GM23338 (cell line): Measurements from ENCODE around the gene ARHGEF37. TPM values are rescaled to one million over a fixed set of nuclear protein-coding genes. Genes with fewer than 3 reads are reported as not detected.

Experiments used
- ATAC-seq: fragments of 200-7000 bp; cut with Tn5 transposase; 3 replicates; pipeline ENCODE4 v1.9.1; 2020
- DNase-seq: peaks from one replicate; pipeline ENCODE4 v3.0.0-alpha.2; 2015; ENCODE audit warnings: low spot score
- H2AFZ ChIP-seq: fragments of 200-600 bp; sonication (generic); 2 replicates; pipeline ENCODE4 v1.8.0; 2016; ENCODE audit warnings: antibody characterized with exemption, mild to moderate bottlenecking, moderate library complexity
- H3F3A ChIP-seq: fragments of 200-600 bp; sonication (generic); replicated peaks from 2 replicates; pipeline ENCODE4 v1.8.0; 2017; ENCODE audit warnings: antibody characterized with exemption, mixed run types, low read depth
- H3K27ac ChIP-seq: fragments of 200-600 bp; sonication (generic); 2 replicates; pipeline ENCODE4 v1.6.1; 2016; ENCODE audit warnings: low read depth
- H3K27me3 ChIP-seq: fragments of 200-600 bp; sonication (generic); 2 replicates; pipeline ENCODE4 v1.8.0; 2016; ENCODE audit warnings: mild to moderate bottlenecking, mixed run types, moderate library complexity; ENCODE audit not compliant: insufficient read depth
- H3K36me3 ChIP-seq: fragments of 200-600 bp; sonication (generic); 2 replicates; pipeline ENCODE4 v1.8.0; 2016; ENCODE audit warnings: mild to moderate bottlenecking; ENCODE audit not compliant: insufficient read depth
- H3K4me1 ChIP-seq: fragments of 200-600 bp; sonication (generic); 2 replicates; pipeline ENCODE4 v1.8.0; 2016; ENCODE audit warnings: mild to moderate bottlenecking, moderate library complexity; ENCODE audit not compliant: insufficient read depth
- H3K4me2 ChIP-seq: fragments of 200-600 bp; sonication (generic); 2 replicates; pipeline ENCODE4 v1.7.1; 2017; ENCODE audit warnings: mixed run types
- H3K4me3 ChIP-seq: fragments of 200-600 bp; sonication (generic); 2 replicates; pipeline ENCODE4 v1.6.1; 2016; ENCODE audit warnings: mixed run types
- H3K79me2 ChIP-seq: fragments of 200-600 bp; sonication (generic); replicated peaks from 2 replicates; pipeline ENCODE4 v1.8.0; 2017; ENCODE audit warnings: mild to moderate bottlenecking; ENCODE audit not compliant: insufficient read depth
- H3K9me2 ChIP-seq: fragments of 200-600 bp; sonication (generic); 2 replicates; pipeline ENCODE4 v1.8.0; 2017; ENCODE audit not compliant: insufficient read depth
- H4K20me1 ChIP-seq: fragments of 200-600 bp; sonication (generic); replicated peaks from 2 replicates; pipeline ENCODE4 v1.8.0; 2017; ENCODE audit warnings: mild to moderate bottlenecking; ENCODE audit not compliant: insufficient read depth
- H3K27ac Mint-ChIP-seq: 2 replicates; pipeline ENCODE4 v1.8.0; 2020; ENCODE audit warnings: inconsistent platforms, mild to moderate bottlenecking, moderate library complexity, mixed read lengths
- H3K27me3 Mint-ChIP-seq: 3 replicates; pipeline ENCODE4 v1.8.0; 2022; ENCODE audit warnings: low read depth, mild to moderate bottlenecking, moderate library complexity, mixed read lengths, inconsistent platforms; ENCODE audit not compliant: insufficient read depth, poor library complexity
- H3K36me3 Mint-ChIP-seq: 3 replicates; pipeline ENCODE4 v1.8.0; 2021; ENCODE audit warnings: low read depth, mild to moderate bottlenecking, inconsistent platforms, moderate library complexity, mixed read lengths
- H3K4me1 Mint-ChIP-seq: 3 replicates; pipeline ENCODE4 v1.8.0; 2020; ENCODE audit warnings: mild to moderate bottlenecking, inconsistent platforms, mixed read lengths
- H3K4me3 Mint-ChIP-seq: 3 replicates; pipeline ENCODE4 v1.8.0; 2021; ENCODE audit warnings: moderate library complexity, mild to moderate bottlenecking, inconsistent platforms, mixed read lengths
- H3K9me3 Mint-ChIP-seq: 3 replicates; pipeline ENCODE4 v1.8.0; 2020; ENCODE audit warnings: moderate library complexity, mild to moderate bottlenecking, inconsistent platforms, mixed read lengths
- CREB1 ChIP-seq: fragments of 250-450 bp; sonication (Bioruptor Pico); IDR thresholded peaks from 2 replicates; pipeline ENCODE4 v1.5.0; 2020; ENCODE audit warnings: low read depth, mild to moderate bottlenecking, moderate library complexity
- EZH2 ChIP-seq: fragments of 200-600 bp; sonication (generic); IDR thresholded peaks from one replicate; pipeline ENCODE4 v1.8.0; 2017; ENCODE audit warnings: antibody characterized with exemption, mild to moderate bottlenecking, low read depth; ENCODE audit not compliant: unreplicated experiment
- EZH2phosphoT487 ChIP-seq: fragments of 200-600 bp; sonication (generic); IDR thresholded peaks from one replicate; pipeline ENCODE4 v1.8.1; 2018; ENCODE audit warnings: antibody characterized with exemption; ENCODE audit not compliant: unreplicated experiment
- JUNB ChIP-seq: IDR thresholded peaks from one replicate; pipeline ENCODE4 v1.6.1; 2016; ENCODE audit warnings: antibody characterized with exemption; ENCODE audit not compliant: unreplicated experiment
- NANOG ChIP-seq: IDR thresholded peaks from 2 replicates; pipeline ENCODE4 v1.6.1; 2016; ENCODE audit warnings: antibody characterized with exemption, borderline replicate concordance
- POLR2AphosphoS5 ChIP-seq: IDR thresholded peaks from 2 replicates; pipeline ENCODE4 v1.6.1; 2016; ENCODE audit warnings: antibody characterized with exemption, low read depth
- STAT1 ChIP-seq: IDR thresholded peaks from one replicate; pipeline ENCODE4 v1.6.1; 2016; ENCODE audit warnings: antibody characterized with exemption; ENCODE audit not compliant: unreplicated experiment
- ZNF114 ChIP-seq: fragments of 250-450 bp; sonication (Bioruptor Pico); IDR thresholded peaks from 2 replicates; pipeline ENCODE4 v1.5.0; 2020; ENCODE audit warnings: mild to moderate bottlenecking, moderate library complexity
- ZNF331 ChIP-seq: fragments of 250-450 bp; sonication (Bioruptor Pico); IDR thresholded peaks from 2 replicates; pipeline ENCODE4 v1.5.0; 2020; ENCODE audit warnings: low read depth, mild to moderate bottlenecking, moderate library complexity
- polyA plus RNA-seq: library from polyadenylated mRNA; unstranded; fragments of >200 nt; fragmentation: Nextera tagmentation; extraction: Ambion mirVana; gene quantifications from 2 replicates; pipeline ENCODE4 v1.2.1, GENCODE V29; 2016
- total RNA-seq: library from RNA; depleted of rRNA; stranded (reverse); fragments of >200 nt; shearing (Covaris generic); gene quantifications from 2 replicates; pipeline ENCODE4 v1.2.3, GENCODE V29; 2014
- TF ChIP-seq, protein P1 (sequence below): IDR thresholded peaks from 2 replicates; pipeline ENCODE4 v1.6.1; 2016; ENCODE audit warnings: antibody characterized with exemption
- TF ChIP-seq, protein P2 (sequence below): IDR thresholded peaks from one replicate; pipeline ENCODE4 v1.6.1; 2018; ENCODE audit warnings: antibody characterized with exemption; ENCODE audit not compliant: unreplicated experiment
- TF ChIP-seq, protein P3 (sequence below): fragments of 250-450 bp; sonication (Bioruptor Pico); IDR thresholded peaks from 2 replicates; pipeline ENCODE4 v1.5.0; 2020; ENCODE audit warnings: mild to moderate bottlenecking, moderate library complexity
- TF ChIP-seq, protein P4 (sequence below), 2 experiments: fragments of 200-600 bp in 1 of 2; sonication (generic) in 1 of 2; conservative IDR thresholded peaks; 2 replicates each; pipeline versions ENCODE4 v1.5.1 to v1.6.1; 2016 to 2017; ENCODE audit warnings: antibody characterized with exemption in 2 of 2, low read depth in 2 of 2, mild to moderate bottlenecking in 2 of 2, moderate library complexity in 1 of 2

The ARHGEF37 gene
- total and polyA plus RNA-seq, 2 experiments from 2014 or later: 0.14 to 0.79 TPM

DNA sequence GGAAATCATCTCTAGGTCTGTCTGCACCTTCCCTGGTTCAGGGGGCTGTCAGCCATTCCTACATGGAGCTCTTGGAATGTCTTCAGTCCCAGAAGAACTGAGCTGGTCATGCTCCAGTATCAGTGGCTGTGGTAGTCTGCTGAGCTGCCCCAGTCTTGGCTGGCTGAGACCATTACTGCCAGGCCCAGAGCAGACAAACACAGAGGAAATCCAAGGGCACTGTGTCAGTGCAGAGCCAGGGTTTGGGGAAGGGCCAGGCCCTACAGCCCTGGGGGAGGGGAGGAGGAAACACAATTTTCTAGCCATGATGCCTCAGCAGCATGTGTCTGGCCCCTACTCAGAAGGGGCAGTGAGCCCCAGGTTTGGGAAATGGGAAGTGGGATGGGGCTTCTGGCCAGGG is 58.4 kb downstream of the ARHGEF37 start:
- Mint-ChIP-seq H3K27ac (no peak overlapping the region), H3K27me3 (peaks cover 9% of the 10 kb centered on the region), H3K36me3 (no peaks in the 10 kb centered on the region), H3K4me1 (peaks cover 4% of the 10 kb centered on the region), H3K9me3 (no peaks in the 10 kb centered on the region), H3K4me3 (no peak overlapping the region)
- Histone ChIP-seq H3K36me3 (no peaks in the 10 kb centered on the region), H3F3A (no peaks in the 10 kb centered on the region), H2AFZ (no peak overlapping the region), H3K4me3 (no peak overlapping the region), H3K4me2 (no peak overlapping the region), H4K20me1 (no peaks in the 10 kb centered on the region), H3K79me2 (no peaks in the 10 kb centered on the region), H3K27ac (no peak overlapping the region), H3K9me2 (no peaks in the 10 kb centered on the region), H3K4me1 (peaks cover 6% of the 10 kb centered on the region; the same call in 1 of the 2 replicates), H3K27me3 (no peaks in the 10 kb centered on the region)
- no peak for DNase-seq
- no peak for ATAC-seq
- TF ChIP-seq EZH2 (no peak), CREB1 (CRISPR knock-in tag) (no peak), POLR2AphosphoS5 (no peak), EZH2phosphoT487 (no peak), ZNF331 (CRISPR knock-in tag) (no peak), NANOG (no peak), ZNF114 (CRISPR knock-in tag) (no peak), JUNB (no peak), STAT1 (no peak)
- TF ChIP-seq, protein P1, sequence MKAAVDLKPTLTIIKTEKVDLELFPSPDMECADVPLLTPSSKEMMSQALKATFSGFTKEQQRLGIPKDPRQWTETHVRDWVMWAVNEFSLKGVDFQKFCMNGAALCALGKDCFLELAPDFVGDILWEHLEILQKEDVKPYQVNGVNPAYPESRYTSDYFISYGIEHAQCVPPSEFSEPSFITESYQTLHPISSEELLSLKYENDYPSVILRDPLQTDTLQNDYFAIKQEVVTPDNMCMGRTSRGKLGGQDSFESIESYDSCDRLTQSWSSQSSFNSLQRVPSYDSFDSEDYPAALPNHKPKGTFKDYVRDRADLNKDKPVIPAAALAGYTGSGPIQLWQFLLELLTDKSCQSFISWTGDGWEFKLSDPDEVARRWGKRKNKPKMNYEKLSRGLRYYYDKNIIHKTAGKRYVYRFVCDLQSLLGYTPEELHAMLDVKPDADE: no peak
- TF ChIP-seq, protein P2, sequence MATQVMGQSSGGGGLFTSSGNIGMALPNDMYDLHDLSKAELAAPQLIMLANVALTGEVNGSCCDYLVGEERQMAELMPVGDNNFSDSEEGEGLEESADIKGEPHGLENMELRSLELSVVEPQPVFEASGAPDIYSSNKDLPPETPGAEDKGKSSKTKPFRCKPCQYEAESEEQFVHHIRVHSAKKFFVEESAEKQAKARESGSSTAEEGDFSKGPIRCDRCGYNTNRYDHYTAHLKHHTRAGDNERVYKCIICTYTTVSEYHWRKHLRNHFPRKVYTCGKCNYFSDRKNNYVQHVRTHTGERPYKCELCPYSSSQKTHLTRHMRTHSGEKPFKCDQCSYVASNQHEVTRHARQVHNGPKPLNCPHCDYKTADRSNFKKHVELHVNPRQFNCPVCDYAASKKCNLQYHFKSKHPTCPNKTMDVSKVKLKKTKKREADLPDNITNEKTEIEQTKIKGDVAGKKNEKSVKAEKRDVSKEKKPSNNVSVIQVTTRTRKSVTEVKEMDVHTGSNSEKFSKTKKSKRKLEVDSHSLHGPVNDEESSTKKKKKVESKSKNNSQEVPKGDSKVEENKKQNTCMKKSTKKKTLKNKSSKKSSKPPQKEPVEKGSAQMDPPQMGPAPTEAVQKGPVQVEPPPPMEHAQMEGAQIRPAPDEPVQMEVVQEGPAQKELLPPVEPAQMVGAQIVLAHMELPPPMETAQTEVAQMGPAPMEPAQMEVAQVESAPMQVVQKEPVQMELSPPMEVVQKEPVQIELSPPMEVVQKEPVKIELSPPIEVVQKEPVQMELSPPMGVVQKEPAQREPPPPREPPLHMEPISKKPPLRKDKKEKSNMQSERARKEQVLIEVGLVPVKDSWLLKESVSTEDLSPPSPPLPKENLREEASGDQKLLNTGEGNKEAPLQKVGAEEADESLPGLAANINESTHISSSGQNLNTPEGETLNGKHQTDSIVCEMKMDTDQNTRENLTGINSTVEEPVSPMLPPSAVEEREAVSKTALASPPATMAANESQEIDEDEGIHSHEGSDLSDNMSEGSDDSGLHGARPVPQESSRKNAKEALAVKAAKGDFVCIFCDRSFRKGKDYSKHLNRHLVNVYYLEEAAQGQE: no peak
- TF ChIP-seq, protein P3, sequence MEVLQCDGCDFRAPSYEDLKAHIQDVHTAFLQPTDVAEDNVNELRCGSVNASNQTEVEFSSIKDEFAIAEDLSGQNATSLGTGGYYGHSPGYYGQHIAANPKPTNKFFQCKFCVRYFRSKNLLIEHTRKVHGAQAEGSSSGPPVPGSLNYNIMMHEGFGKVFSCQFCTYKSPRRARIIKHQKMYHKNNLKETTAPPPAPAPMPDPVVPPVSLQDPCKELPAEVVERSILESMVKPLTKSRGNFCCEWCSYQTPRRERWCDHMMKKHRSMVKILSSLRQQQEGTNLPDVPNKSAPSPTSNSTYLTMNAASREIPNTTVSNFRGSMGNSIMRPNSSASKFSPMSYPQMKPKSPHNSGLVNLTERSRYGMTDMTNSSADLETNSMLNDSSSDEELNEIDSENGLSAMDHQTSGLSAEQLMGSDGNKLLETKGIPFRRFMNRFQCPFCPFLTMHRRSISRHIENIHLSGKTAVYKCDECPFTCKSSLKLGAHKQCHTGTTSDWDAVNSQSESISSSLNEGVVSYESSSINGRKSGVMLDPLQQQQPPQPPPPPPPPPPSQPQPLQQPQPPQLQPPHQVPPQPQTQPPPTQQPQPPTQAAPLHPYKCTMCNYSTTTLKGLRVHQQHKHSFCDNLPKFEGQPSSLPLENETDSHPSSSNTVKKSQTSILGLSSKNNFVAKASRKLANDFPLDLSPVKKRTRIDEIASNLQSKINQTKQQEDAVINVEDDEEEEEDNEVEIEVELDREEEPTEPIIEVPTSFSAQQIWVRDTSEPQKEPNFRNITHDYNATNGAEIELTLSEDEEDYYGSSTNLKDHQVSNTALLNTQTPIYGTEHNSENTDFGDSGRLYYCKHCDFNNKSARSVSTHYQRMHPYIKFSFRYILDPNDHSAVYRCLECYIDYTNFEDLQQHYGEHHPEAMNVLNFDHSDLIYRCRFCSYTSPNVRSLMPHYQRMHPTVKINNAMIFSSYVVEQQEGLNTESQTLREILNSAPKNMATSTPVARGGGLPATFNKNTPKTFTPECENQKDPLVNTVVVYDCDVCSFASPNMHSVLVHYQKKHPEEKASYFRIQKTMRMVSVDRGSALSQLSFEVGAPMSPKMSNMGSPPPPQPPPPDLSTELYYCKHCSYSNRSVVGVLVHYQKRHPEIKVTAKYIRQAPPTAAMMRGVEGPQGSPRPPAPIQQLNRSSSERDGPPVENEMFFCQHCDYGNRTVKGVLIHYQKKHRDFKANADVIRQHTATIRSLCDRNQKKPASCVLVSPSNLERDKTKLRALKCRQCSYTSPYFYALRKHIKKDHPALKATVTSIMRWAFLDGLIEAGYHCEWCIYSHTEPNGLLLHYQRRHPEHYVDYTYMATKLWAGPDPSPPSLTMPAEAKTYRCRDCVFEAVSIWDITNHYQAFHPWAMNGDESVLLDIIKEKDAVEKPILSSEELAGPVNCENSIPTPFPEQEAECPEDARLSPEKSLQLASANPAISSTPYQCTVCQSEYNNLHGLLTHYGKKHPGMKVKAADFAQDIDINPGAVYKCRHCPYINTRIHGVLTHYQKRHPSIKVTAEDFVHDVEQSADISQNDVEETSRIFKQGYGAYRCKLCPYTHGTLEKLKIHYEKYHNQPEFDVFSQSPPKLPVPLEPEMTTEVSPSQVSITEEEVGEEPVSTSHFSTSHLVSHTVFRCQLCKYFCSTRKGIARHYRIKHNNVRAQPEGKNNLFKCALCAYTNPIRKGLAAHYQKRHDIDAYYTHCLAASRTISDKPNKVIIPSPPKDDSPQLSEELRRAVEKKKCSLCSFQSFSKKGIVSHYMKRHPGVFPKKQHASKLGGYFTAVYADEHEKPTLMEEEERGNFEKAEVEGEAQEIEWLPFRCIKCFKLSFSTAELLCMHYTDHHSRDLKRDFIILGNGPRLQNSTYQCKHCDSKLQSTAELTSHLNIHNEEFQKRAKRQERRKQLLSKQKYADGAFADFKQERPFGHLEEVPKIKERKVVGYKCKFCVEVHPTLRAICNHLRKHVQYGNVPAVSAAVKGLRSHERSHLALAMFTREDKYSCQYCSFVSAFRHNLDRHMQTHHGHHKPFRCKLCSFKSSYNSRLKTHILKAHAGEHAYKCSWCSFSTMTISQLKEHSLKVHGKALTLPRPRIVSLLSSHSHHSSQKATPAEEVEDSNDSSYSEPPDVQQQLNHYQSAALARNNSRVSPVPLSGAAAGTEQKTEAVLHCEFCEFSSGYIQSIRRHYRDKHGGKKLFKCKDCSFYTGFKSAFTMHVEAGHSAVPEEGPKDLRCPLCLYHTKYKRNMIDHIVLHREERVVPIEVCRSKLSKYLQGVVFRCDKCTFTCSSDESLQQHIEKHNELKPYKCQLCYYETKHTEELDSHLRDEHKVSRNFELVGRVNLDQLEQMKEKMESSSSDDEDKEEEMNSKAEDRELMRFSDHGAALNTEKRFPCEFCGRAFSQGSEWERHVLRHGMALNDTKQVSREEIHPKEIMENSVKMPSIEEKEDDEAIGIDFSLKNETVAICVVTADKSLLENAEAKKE: no peak
- TF ChIP-seq, protein P4, sequence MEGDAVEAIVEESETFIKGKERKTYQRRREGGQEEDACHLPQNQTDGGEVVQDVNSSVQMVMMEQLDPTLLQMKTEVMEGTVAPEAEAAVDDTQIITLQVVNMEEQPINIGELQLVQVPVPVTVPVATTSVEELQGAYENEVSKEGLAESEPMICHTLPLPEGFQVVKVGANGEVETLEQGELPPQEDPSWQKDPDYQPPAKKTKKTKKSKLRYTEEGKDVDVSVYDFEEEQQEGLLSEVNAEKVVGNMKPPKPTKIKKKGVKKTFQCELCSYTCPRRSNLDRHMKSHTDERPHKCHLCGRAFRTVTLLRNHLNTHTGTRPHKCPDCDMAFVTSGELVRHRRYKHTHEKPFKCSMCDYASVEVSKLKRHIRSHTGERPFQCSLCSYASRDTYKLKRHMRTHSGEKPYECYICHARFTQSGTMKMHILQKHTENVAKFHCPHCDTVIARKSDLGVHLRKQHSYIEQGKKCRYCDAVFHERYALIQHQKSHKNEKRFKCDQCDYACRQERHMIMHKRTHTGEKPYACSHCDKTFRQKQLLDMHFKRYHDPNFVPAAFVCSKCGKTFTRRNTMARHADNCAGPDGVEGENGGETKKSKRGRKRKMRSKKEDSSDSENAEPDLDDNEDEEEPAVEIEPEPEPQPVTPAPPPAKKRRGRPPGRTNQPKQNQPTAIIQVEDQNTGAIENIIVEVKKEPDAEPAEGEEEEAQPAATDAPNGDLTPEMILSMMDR (conservative IDR thresholded peaks at IDR 0.05; ENCODE audit: low read depth in 2 of 2): no peak
